Stomach (tissue), 9 donors: ENCODE results near the gene TPO. TPM values are rescaled to one million over a fixed set of nuclear protein-coding genes. Genes with fewer than 3 reads are reported as not detected.

Experiments
- DNase-seq, 2 donors: peaks; one replicate each; pipeline versions ENCODE4 v3.0.0 to v3.0.0-alpha.2; 2013 to 2019
- H3K27ac ChIP-seq, 5 donors: fragments of 200-600 bp in 4 of 5; sonication (generic) in 4 of 5; one replicate each; pipeline ENCODE4 v1.5.1; 2013 to 2019; ENCODE audit warnings: mild to moderate bottlenecking in 1 of 5, moderate library complexity in 1 of 5
- H3K27me3 ChIP-seq, 3 donors: fragments of 200-600 bp; sonication (generic); one replicate each; pipeline ENCODE4 v1.5.1; 2017 to 2019; ENCODE audit warnings: mixed run types in 1 of 3
- H3K36me3 ChIP-seq, 4 donors: fragments of 200-600 bp; sonication (generic); 1 replicate in 3 of 4; 2 replicates in 1 of 4; pipeline ENCODE4 v1.5.1; 2016 to 2019
- H3K4me1 ChIP-seq, 4 donors: fragments of 200-600 bp; sonication (generic); one replicate each; pipeline ENCODE4 v1.5.1; 2016 to 2019
- H3K4me3 ChIP-seq, 4 donors: fragments of 200-600 bp; sonication (generic) in 3 of 4; one replicate each; pipeline ENCODE4 v1.5.1; 2016 to 2019; ENCODE audit warnings: mild to moderate bottlenecking in 1 of 4
- H3K9me3 ChIP-seq, 4 donors: fragments of 200-600 bp; sonication (generic); one replicate each; pipeline ENCODE4 v1.5.1; 2016 to 2019
- EP300 ChIP-seq: sonication (generic); formaldehyde crosslinking; IDR thresholded peaks from one replicate; pipeline ENCODE4 v1.6.1; 2017; ENCODE audit warnings: antibody characterized with exemption
- POLR2A ChIP-seq, 4 donors: fragments of 450-650 bp; IDR thresholded peaks; one replicate each; pipeline ENCODE4 v1.6.1; 2016; ENCODE audit warnings: antibody characterized with exemption in 4 of 4, control low read depth in 2 of 4, mild to moderate bottlenecking in 1 of 4, moderate library complexity in 1 of 4
- POLR2AphosphoS5 ChIP-seq, 3 donors: sonication (generic); formaldehyde crosslinking; IDR thresholded peaks; one replicate each; pipeline ENCODE4 v1.6.1; 2016; ENCODE audit warnings: antibody characterized with exemption in 3 of 3
- WGBS, 5 donors: extraction: QIAGEN DNeasy Blood & Tissue Kit in 3 of 5; methylation state at CpG; one replicate each; pipeline versions ENCODE4 v1.1.5 to v1.1.7; 2013 to 2018; 5-methylcytosine and 5-hydroxymethylcytosine counted together
- intact Hi-C: fragments of 100-400 bp; cut with DNase I; formaldehyde crosslinking; loops from one replicate; pipeline ENCODE4 v1.15.1; 2023; ENCODE audit warnings: low total_unique reads
- polyA plus RNA-seq, 3 donors: library from polyadenylated mRNA; stranded (reverse); fragments of 200-250 nt; gene quantifications; one replicate each; pipeline ENCODE4 v1.2.3, GENCODE V29; 2013
- total RNA-seq, 5 donors: library from RNA; depleted of rRNA; stranded (reverse); fragments of >200 nt; gene quantifications; one replicate each; pipeline versions ENCODE4 v1.1.0 to v1.2.3, GENCODE V29; 2014 to 2016
- TF ChIP-seq, protein P1 (sequence below), 7 experiments: fragments of 450-650 bp in 4 of 7; fragments of 200-600 bp in 3 of 7; sonication (generic) in 3 of 7; IDR thresholded peaks; one replicate each; pipeline ENCODE4 v1.5.1; 2016 to 2019; ENCODE audit warnings: antibody characterized with exemption in 7 of 7, control low read depth in 2 of 7, mild to moderate bottlenecking in 1 of 7
- donor health status: healthy with polysubstance abuse.
- donor health status: Bipolar disorder and iron deficiency.
- donor health status: healthy.

Gene TPO
- total and polyA plus RNA-seq, 8 donors: 0.37 to 92.4 (median 4.3) TPM

DNA sequence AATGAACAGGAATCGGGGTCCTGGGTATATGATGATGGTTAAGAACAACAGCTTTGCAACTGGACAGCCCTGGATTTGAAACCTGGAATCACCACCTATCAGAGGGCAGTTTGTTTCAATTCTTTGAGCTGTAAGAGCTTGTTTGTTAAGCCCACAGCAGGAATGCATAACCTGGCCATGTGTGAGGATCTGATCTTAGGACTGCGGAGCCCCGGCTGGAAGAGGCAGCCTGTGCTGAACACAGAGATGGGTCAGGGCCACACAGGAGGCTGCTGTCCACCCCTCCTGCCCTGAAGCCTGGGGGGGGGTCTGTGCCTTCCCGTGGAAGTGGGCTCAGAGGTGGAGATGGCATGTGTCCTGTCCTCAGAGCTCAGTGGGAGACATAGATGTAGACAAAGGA is 24.3 kb downstream of the TPO start:
- no peak for TF ChIP-seq POLR2AphosphoS5 (IDR thresholded peaks at IDR 0.05)
- TF ChIP-seq, protein P1, sequence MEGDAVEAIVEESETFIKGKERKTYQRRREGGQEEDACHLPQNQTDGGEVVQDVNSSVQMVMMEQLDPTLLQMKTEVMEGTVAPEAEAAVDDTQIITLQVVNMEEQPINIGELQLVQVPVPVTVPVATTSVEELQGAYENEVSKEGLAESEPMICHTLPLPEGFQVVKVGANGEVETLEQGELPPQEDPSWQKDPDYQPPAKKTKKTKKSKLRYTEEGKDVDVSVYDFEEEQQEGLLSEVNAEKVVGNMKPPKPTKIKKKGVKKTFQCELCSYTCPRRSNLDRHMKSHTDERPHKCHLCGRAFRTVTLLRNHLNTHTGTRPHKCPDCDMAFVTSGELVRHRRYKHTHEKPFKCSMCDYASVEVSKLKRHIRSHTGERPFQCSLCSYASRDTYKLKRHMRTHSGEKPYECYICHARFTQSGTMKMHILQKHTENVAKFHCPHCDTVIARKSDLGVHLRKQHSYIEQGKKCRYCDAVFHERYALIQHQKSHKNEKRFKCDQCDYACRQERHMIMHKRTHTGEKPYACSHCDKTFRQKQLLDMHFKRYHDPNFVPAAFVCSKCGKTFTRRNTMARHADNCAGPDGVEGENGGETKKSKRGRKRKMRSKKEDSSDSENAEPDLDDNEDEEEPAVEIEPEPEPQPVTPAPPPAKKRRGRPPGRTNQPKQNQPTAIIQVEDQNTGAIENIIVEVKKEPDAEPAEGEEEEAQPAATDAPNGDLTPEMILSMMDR (IDR thresholded peaks at IDR 0.05): no peak
- TF ChIP-seq EP300: no peak
- TF ChIP-seq POLR2A (IDR thresholded peaks at IDR 0.05): no peak
- Histone ChIP-seq H3K27ac (no peak overlapping the region), H3K9me3 (no peaks in the 10 kb centered on the region), H3K4me3 (no peak overlapping the region), H3K4me1 (no peaks in the 10 kb centered on the region), H3K27me3 (no peaks in the 10 kb centered on the region), H3K36me3 (no peaks in the 10 kb centered on the region)
- 79 to 89% (median 85%) methylated on average over 4 of the region's 4 CpGs for whole genome bisulfite sequencing, 5 donors
- intact Hi-C loops: no loop called here
- DNase-seq: no peak

DNA sequence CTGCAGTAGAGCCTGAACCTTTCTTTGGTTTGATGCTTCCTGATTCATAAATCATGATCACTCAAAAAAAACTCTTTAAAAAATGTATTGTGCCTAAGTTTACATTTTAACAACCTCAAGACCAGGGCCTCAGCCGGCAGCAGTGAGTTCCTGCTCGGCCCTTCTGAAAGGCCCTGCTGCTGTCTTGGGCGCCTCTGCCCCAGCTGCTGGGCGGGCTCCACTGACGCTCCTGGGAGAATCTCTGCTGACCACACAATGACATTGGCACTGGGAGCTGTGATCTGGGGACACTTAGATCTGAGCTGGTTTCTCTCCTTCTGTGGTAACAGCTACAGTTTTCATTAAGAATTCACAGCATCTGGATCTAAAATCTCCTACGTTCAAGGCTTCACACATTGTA is 25.7 kb downstream of the TPO start:
- Histone ChIP-seq H3K36me3 (no peaks in the 10 kb centered on the region), H3K4me1 (no peaks in the 10 kb centered on the region), H3K4me3 (no peak overlapping the region), H3K9me3 (no peaks in the 10 kb centered on the region), H3K27ac (no peak overlapping the region), H3K27me3 (no peaks in the 10 kb centered on the region)
- intact Hi-C loops: no loop called here
- no peak for TF ChIP-seq POLR2A (IDR thresholded peaks at IDR 0.05)
- no peak for TF ChIP-seq EP300
- TF ChIP-seq POLR2AphosphoS5 (IDR thresholded peaks at IDR 0.05): no peak
- TF ChIP-seq, protein P1 (IDR thresholded peaks at IDR 0.05): no peak
- WGBS, 5 donors: 73 to 89% (median 79%) methylated on average over 6 of the region's 6 CpGs
- no peak for DNase-seq

GRCh38 chr2:1440581-1440980 is 27.3 kb downstream of the TPO start:
- no peak for TF ChIP-seq EP300
- no peak for TF ChIP-seq POLR2A (IDR thresholded peaks at IDR 0.05)
- TF ChIP-seq POLR2AphosphoS5 (IDR thresholded peaks at IDR 0.05): no peak
- TF ChIP-seq, protein P1 (IDR thresholded peaks at IDR 0.05): no peak
- H3K27me3 ChIP-seq: no peaks in the 10 kb centered on the region
- no peaks in the 10 kb centered on the region for H3K9me3 ChIP-seq
- no peak for DNase-seq
- intact Hi-C loops: no loop called here
- H3K4me1 ChIP-seq: no peaks in the 10 kb centered on the region
- H3K27ac ChIP-seq: no peak overlapping the region
- no peaks in the 10 kb centered on the region for H3K36me3 ChIP-seq
- 84 to 90% (median 88%) methylated on average over 7 of the region's 7 CpGs for WGBS, 5 donors
- H3K4me3 ChIP-seq: no peak overlapping the region

- H3K4me3 ChIP-seq: no peak overlapping the region
- H3K36me3 ChIP-seq: no peaks in the 10 kb centered on the region
- H3K27ac ChIP-seq: no peak overlapping the region
- no peaks in the 10 kb centered on the region for H3K4me1 ChIP-seq
- TF ChIP-seq POLR2A (IDR thresholded peaks at IDR 0.05): no peak
- TF ChIP-seq, protein P1 (IDR thresholded peaks at IDR 0.05): no peak
- no peak for TF ChIP-seq POLR2AphosphoS5 (IDR thresholded peaks at IDR 0.05)
- TF ChIP-seq EP300: no peak
- intact Hi-C loops: no loop called here
- 63 to 81% (median 80%) methylated on average over 4 of the region's 4 CpGs for WGBS, 5 donors
- peaks cover 0 to 26% (median 0%) of the 10 kb centered on the region in 3 donors for H3K27me3 ChIP-seq
- H3K9me3 ChIP-seq: peaks cover 0 to 7% (median 0%) of the 10 kb centered on the region in 4 donors
- DNase-seq: no peak
Measured at GRCh38 chr2:1446301-1446700, 33.0 kb downstream of the TPO start.
